GM19099 (cell line): ENCODE measurements around the gene PDE8B.

Experiments used
- POLR2A ChIP-seq: IDR thresholded peaks from 3 replicates; pipeline ENCODE4 v1.6.1; 2011; ENCODE audit warnings: low read depth; ENCODE audit not compliant: insufficient read length; ENCODE audit errors: extremely low read depth

The PDE8B gene

GRCh38 chr5:77398458-77398857, 188.0 kb downstream of the PDE8B start:
- TF ChIP-seq POLR2A = no peak

- TF ChIP-seq POLR2A = no peak
Measured at GRCh38 chr5:77398896-77399295, 188.4 kb downstream of the PDE8B start.

GRCh38 chr5:77400645-77401044, 190.2 kb downstream of the PDE8B start:
- TF ChIP-seq POLR2A = no peak

- no peak for TF ChIP-seq POLR2A
Measured at GRCh38 chr5:77402796-77403195, 192.3 kb downstream of the PDE8B start.

GRCh38 chr5:77407152-77407551, 196.7 kb downstream of the PDE8B start:
- TF ChIP-seq POLR2A = no peak

- TF ChIP-seq POLR2A = no peak
Measured at GRCh38 chr5:77409870-77410621, 199.6 kb downstream of the PDE8B start.

GRCh38 chr5:77413049-77413448, 202.6 kb downstream of the PDE8B start:
- TF ChIP-seq POLR2A = no peak

- no peak for TF ChIP-seq POLR2A
Measured at GRCh38 chr5:77418162-77418561, 207.7 kb downstream of the PDE8B start.

- TF ChIP-seq POLR2A = no peak
Measured at GRCh38 chr5:77418601-77419581, 208.4 kb downstream of the PDE8B start.

GRCh38 chr5:77419644-77420582, 209.4 kb downstream of the PDE8B start:
- TF ChIP-seq POLR2A = no peak

- TF ChIP-seq POLR2A = no peak
Measured at GRCh38 chr5:77420940-77421339, 210.5 kb downstream of the PDE8B start.

GRCh38 chr5:77423022-77423750, 212.7 kb downstream of the PDE8B start:
- TF ChIP-seq POLR2A = no peak

- TF ChIP-seq POLR2A = no peak
Measured at GRCh38 chr5:77424921-77425320, 214.4 kb downstream of the PDE8B start.

GRCh38 chr5:77425420-77425819, 214.9 kb downstream of the PDE8B start:
- no peak for TF ChIP-seq POLR2A

GRCh38 chr5:77425998-77426659, 215.6 kb downstream of the PDE8B start:
- no peak for TF ChIP-seq POLR2A
